H9 (cell line): ENCODE results near the gene RNF128. TPM values are rescaled to one million over a fixed set of nuclear protein-coding genes. Genes with fewer than 3 reads are reported as not detected.

Source experiments
- DNase-seq: peaks from one replicate; pipeline ENCODE4 v3.0.0-alpha.2; 2017
- H2AFZ ChIP-seq: one replicate; pipeline ENCODE4 v1.6.1; 2013; ENCODE audit warnings: mild to moderate bottlenecking, low read length, control low read depth, moderate library complexity
- H2AK5ac ChIP-seq: 2 replicates; pipeline ENCODE4 v1.6.1; 2013; ENCODE audit warnings: low read length, control low read depth, mixed read lengths; ENCODE audit not compliant: insufficient read length
- H2BK120ac ChIP-seq: one replicate; pipeline ENCODE4 v1.6.1; 2013; ENCODE audit warnings: low read depth, mild to moderate bottlenecking, low read length, control low read depth, inconsistent platforms; ENCODE audit not compliant: poor library complexity, severe bottlenecking
- H2BK12ac ChIP-seq: 2 replicates; pipeline ENCODE4 v1.6.1; 2013; ENCODE audit warnings: low read length, control low read depth, mixed read lengths, low read depth; ENCODE audit not compliant: insufficient read length
- H2BK15ac ChIP-seq: 2 replicates; pipeline ENCODE4 v1.6.1; 2013; ENCODE audit warnings: low read depth, low read length, control low read depth
- H2BK20ac ChIP-seq: one replicate; pipeline ENCODE4 v1.6.1; 2013; ENCODE audit warnings: low read depth, mild to moderate bottlenecking, low read length, control low read depth, inconsistent platforms; ENCODE audit not compliant: poor library complexity, severe bottlenecking
- H2BK5ac ChIP-seq: 2 replicates; pipeline ENCODE4 v1.6.1; 2013; ENCODE audit warnings: low read length, control low read depth, mixed read lengths; ENCODE audit not compliant: insufficient read length
- H3K14ac ChIP-seq: 2 replicates; pipeline ENCODE4 v1.6.1; 2013; ENCODE audit warnings: low read length, control low read depth; ENCODE audit not compliant: insufficient read depth
- H3K18ac ChIP-seq: 2 replicates; pipeline ENCODE4 v1.6.1; 2013; ENCODE audit warnings: low read depth, mild to moderate bottlenecking, mixed read lengths, low read length, control low read depth; ENCODE audit not compliant: insufficient read length
- H3K23ac ChIP-seq: 2 replicates; pipeline ENCODE4 v1.6.1; 2013; ENCODE audit warnings: low read length, control low read depth, mixed read lengths, low read depth; ENCODE audit not compliant: insufficient read length
- H3K23me2 ChIP-seq: 2 replicates; pipeline ENCODE4 v1.6.1; 2013; ENCODE audit warnings: low read depth, mild to moderate bottlenecking, mixed read lengths, low read length, control low read depth; ENCODE audit not compliant: insufficient read length, poor library complexity, severe bottlenecking
- H3K27ac ChIP-seq: 2 replicates; pipeline ENCODE4 v1.5.1; 2013; ENCODE audit warnings: low read length, control low read depth, mixed read lengths, low read depth; ENCODE audit not compliant: insufficient read length
- H3K27me3 ChIP-seq: 2 replicates; pipeline ENCODE4 v1.6.1; 2013; ENCODE audit warnings: low read length, control low read depth, inconsistent platforms; ENCODE audit not compliant: insufficient read depth
- H3K4ac ChIP-seq: 2 replicates; pipeline ENCODE4 v1.6.1; 2013; ENCODE audit warnings: low read depth, mild to moderate bottlenecking, control low read depth, inconsistent platforms, low read length, moderate library complexity
- H3K4me1 ChIP-seq: 2 replicates; pipeline ENCODE4 v1.6.1; 2013; ENCODE audit warnings: low read length, control low read depth, inconsistent platforms; ENCODE audit not compliant: insufficient read depth
- H3K4me2 ChIP-seq: 2 replicates; pipeline ENCODE4 v1.6.1; 2013; ENCODE audit warnings: low read length, control low read depth, mixed read lengths; ENCODE audit not compliant: insufficient read length, insufficient read depth
- H3K56ac ChIP-seq: 2 replicates; pipeline ENCODE4 v1.6.1; 2013; ENCODE audit warnings: low read depth, mild to moderate bottlenecking, mixed read lengths, low read length, control low read depth; ENCODE audit not compliant: insufficient read length
- H3K79me1 ChIP-seq: 2 replicates; pipeline ENCODE4 v1.6.1; 2013; ENCODE audit warnings: low read depth, mild to moderate bottlenecking, moderate library complexity, low read length, control low read depth, inconsistent platforms; ENCODE audit not compliant: insufficient read depth, poor library complexity, severe bottlenecking
- H3K79me2 ChIP-seq: 2 replicates; pipeline ENCODE4 v1.6.1; 2013; ENCODE audit warnings: low read length, control low read depth, inconsistent platforms; ENCODE audit not compliant: insufficient read depth
- H3K9ac ChIP-seq: 2 replicates; pipeline ENCODE4 v1.6.1; 2013; ENCODE audit warnings: low read length, control low read depth, mixed read lengths; ENCODE audit not compliant: insufficient read length; ENCODE audit errors: extremely low read depth
- H3K9me3 ChIP-seq: one replicate; pipeline ENCODE4 v1.6.1; 2013; ENCODE audit warnings: low read depth, low read length, inconsistent platforms; ENCODE audit not compliant: control insufficient read depth
- H3T11ph ChIP-seq: one replicate; pipeline ENCODE4 v1.6.1; 2013; ENCODE audit warnings: mild to moderate bottlenecking, low read length, control low read depth, inconsistent platforms
- H4K20me1 ChIP-seq: one replicate; pipeline ENCODE4 v1.6.1; 2013; ENCODE audit not compliant: control insufficient read depth, insufficient read length, insufficient read depth
- H4K5ac ChIP-seq: 2 replicates; pipeline ENCODE4 v1.6.1; 2013; ENCODE audit warnings: low read depth, mild to moderate bottlenecking, mixed read lengths, low read length, control low read depth; ENCODE audit not compliant: insufficient read length
- H4K8ac ChIP-seq: replicated peaks from 2 replicates; pipeline ENCODE4 v1.6.1; 2013; ENCODE audit warnings: low read length, control low read depth, mixed read lengths, low read depth; ENCODE audit not compliant: insufficient read length
- H4K91ac ChIP-seq: 2 replicates; pipeline ENCODE4 v1.6.1; 2013; ENCODE audit warnings: low read depth, mild to moderate bottlenecking, moderate library complexity, mixed read lengths, low read length, control low read depth; ENCODE audit not compliant: insufficient read length
- H3K27ac Mint-ChIP-seq, 3 experiments: 2 replicates in 2 of 3; 3 replicates in 1 of 3; pipeline ENCODE4 v1.8.0; 2020 to 2021; ENCODE audit warnings: mixed read lengths in 3 of 3, mild to moderate bottlenecking in 1 of 3, moderate library complexity in 1 of 3
- H3K27me3 Mint-ChIP-seq: 2 replicates; pipeline ENCODE4 v1.8.0; 2021; ENCODE audit warnings: low read depth, mild to moderate bottlenecking, moderate library complexity, mixed read lengths
- H3K36me3 Mint-ChIP-seq, 3 experiments: 2 replicates in 2 of 3; 3 replicates in 1 of 3; pipeline ENCODE4 v1.8.0; 2020 to 2021; ENCODE audit warnings: low read depth in 3 of 3, mixed read lengths in 3 of 3; ENCODE audit not compliant: insufficient read depth in 1 of 3
- H3K4me1 Mint-ChIP-seq, 2 experiments: 2 replicates each; pipeline ENCODE4 v1.8.0; 2020; ENCODE audit warnings: mixed read lengths in 2 of 2
- H3K4me3 Mint-ChIP-seq, 2 experiments: 2 replicates in 1 of 2; 3 replicates in 1 of 2; pipeline ENCODE4 v1.8.0; 2020 to 2021; ENCODE audit warnings: mild to moderate bottlenecking in 2 of 2, mixed read lengths in 2 of 2, moderate library complexity in 1 of 2
- H3K9me3 Mint-ChIP-seq, 2 experiments: 2 replicates in 1 of 2; 3 replicates in 1 of 2; pipeline ENCODE4 v1.8.0; 2020; ENCODE audit warnings: mild to moderate bottlenecking in 2 of 2, mixed read lengths in 2 of 2, moderate library complexity in 1 of 2
- CTCF ChIP-seq: fragments of 200-600 bp; sonication (generic); conservative IDR thresholded peaks from 3 replicates; pipeline ENCODE4 v1.8.0; 2021; ENCODE audit warnings: antibody characterized with exemption, mild to moderate bottlenecking
- WGBS: extraction: QIAGEN DNeasy Blood & Tissue Kit; methylation state at CpG from one replicate; pipeline ENCODE4 v1.1.7; 2013; ENCODE audit warnings: missing lambda C conversion rate, low lambda C conversion rate, mixed read lengths; ENCODE audit not compliant: insufficient read length; ENCODE audit errors: extremely low coverage; 5-methylcytosine and 5-hydroxymethylcytosine counted together
- total RNA-seq: library from RNA; stranded (reverse); gene quantifications from 2 replicates; pipeline ENCODE4 v1.2.1, GENCODE V29; 2021

Gene RNF128
- total RNA-seq, 1 experiment from 2014 or later, result 0.13 TPM

DNA sequence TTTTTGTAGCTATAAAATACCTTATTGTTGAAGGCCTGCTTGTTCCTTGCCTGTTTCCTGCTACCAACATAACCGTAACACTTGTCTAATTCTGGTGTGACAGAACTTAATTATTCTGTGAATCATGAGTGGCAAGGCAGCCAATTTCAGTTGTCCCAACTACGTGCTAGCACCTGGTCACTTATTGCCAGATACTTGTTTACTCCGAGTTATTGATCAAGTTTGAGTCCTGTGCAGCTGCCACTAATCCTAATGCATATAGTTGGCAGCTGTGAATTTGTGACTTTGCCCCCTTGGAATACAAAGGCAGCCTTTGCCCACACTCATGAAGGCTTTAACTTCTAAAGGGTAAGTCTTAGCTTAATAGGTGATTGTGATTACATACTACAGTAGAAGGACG, 7.8 kb upstream of the RNF128 start:
- Histone ChIP-seq H3K79me1 (no peaks in the 10 kb centered on the region), H2AFZ (no peak overlapping the region), H4K20me1 (no peaks in the 10 kb centered on the region), H3K27ac (no peak overlapping the region), H3T11ph (no peak overlapping the region), H3K4me2 (no peak overlapping the region), H3K4ac (no peak overlapping the region), H3K23ac (no peak overlapping the region), H2BK15ac (no peak overlapping the region), H2BK12ac (no peak overlapping the region), H3K18ac (no peak overlapping the region), H2BK5ac (no peak overlapping the region), H2AK5ac (no peak overlapping the region), H4K8ac (no peak overlapping the region), H3K56ac (no peak overlapping the region), H4K91ac (no peak overlapping the region), H3K23me2 (no peaks in the 10 kb centered on the region), H4K5ac (no peak overlapping the region), H2BK120ac (no peak overlapping the region), H3K4me1 (no peaks in the 10 kb centered on the region), H3K27me3 (no peaks in the 10 kb centered on the region), H3K79me2 (no peaks in the 10 kb centered on the region), H2BK20ac (no peak overlapping the region), H3K9me3 (no peaks in the 10 kb centered on the region), H3K14ac (no peak overlapping the region), H3K9ac (no peak overlapping the region)
- no peak for DNase-seq
- WGBS, result no CpG with 5 or more reads among the region's 4 CpGs
- Mint-ChIP-seq H3K4me3 (no peak overlapping the region), H3K36me3 (peaks cover 0 to 2% (median 0%) of the 10 kb centered on the region in 3 experiments; a peak in 3 of 7 replicates), H3K27me3 (peaks cover 26% of the 10 kb centered on the region), H3K27ac (no peak overlapping the region), H3K9me3 (peaks cover 0 to 56% of the 10 kb centered on the region in 2 experiments; a peak in 2 of 5 replicates), H3K4me1 (no peaks in the 10 kb centered on the region)
- TF ChIP-seq CTCF, result no peak
